ENCODE measurements around the gene CDKL4.

GRCh38 chr2:39136799-39137198, 107.0 kb downstream of the CDKL4 start:
- no peak for TF ChIP-seq POLR2AphosphoS5 (IDR thresholded peaks at IDR 0.05)
- no peak for TF ChIP-seq CTCF (IDR thresholded peaks at IDR 0.05 in 8 of 11, conservative IDR thresholded peaks at IDR 0.05 in 3 of 11)

Data from spleen (tissue), 7 donors.